Measurements from ENCODE around the gene DHRS2. TPM values are rescaled to one million over a fixed set of nuclear protein-coding genes. Genes with fewer than 3 reads are reported as not detected.

The DHRS2 gene
- total RNA-seq, 4 donors from 2014 or later: 0.63 to 0.66 TPM; not detected in 2

DNA sequence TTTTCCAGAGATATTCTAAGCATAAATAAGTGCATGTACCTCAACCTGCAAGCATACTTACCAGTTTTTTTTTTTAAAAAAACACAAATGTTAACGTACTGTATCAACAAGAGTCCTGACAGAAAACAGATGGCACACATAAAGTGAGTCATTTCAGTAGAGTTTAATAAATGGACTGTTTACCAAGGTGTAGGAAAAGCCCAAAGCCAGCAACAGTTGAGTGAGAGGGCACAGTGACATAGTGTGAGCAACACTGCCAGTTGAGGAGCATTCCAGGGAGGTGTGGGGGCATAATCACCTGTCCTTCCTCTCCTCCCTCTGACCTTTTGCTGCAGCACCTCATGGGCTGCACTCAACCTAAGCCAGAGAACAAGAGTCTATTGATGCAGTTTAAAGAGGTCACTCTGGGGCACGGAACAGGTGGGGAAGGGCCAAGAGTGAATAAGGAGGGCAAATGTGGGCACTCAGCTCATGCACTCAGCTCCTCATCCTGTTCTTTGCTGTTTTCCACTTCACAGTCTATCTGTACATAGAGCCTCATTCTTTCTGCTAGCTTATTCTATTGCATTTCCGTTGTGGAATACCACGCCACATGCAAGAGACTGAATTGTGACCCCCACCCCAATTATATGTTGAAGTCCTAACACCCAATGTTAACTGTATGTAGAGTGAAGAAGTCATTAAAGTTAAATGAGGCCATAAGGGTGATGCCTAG, 29.3 kb downstream of the DHRS2 start:
- no peak for TF ChIP-seq POLR2A (IDR thresholded peaks at IDR 0.05; ENCODE audit: low read depth)
- Histone ChIP-seq H3K27me3 (peaks cover 0 to 4% (median 0%) of the 10 kb centered on the region in 4 donors), H3K4me3 (no peak overlapping the region), H3K27ac (replicated peaks in 1 of 4) (no peak overlapping the region), H3K4me1 (no peaks in the 10 kb centered on the region), H3K36me3 (no peaks in the 10 kb centered on the region), H3K9me3 (no peaks in the 10 kb centered on the region)
- DNase-seq (ENCODE audit: extremely low spot score): no peak
- intact Hi-C loops (cut with DNase I): no loop called here
- WGBS: 31% methylated on average over 4 of the region's 4 CpGs

- Histone ChIP-seq H3K4me3 (no peak overlapping the region), H3K27me3 (peaks cover 0 to 4% (median 0%) of the 10 kb centered on the region in 4 donors), H3K36me3 (no peaks in the 10 kb centered on the region), H3K27ac (replicated peaks in 1 of 4) (no peak overlapping the region), H3K4me1 (no peaks in the 10 kb centered on the region), H3K9me3 (no peaks in the 10 kb centered on the region)
- no peak for DNase-seq (ENCODE audit: extremely low spot score)
- TF ChIP-seq CTCF (IDR thresholded peaks at IDR 0.05): no peak
- no peak for TF ChIP-seq POLR2A (IDR thresholded peaks at IDR 0.05; ENCODE audit: low read depth)
- no peak for TF ChIP-seq EP300 (IDR thresholded peaks at IDR 0.05)
- TF ChIP-seq POLR2AphosphoS5 (IDR thresholded peaks at IDR 0.05): no peak
- intact Hi-C loops (cut with DNase I): no loop called here
- WGBS: 85% methylated on average over 3 of the region's 3 CpGs
Observed at GRCh38 chr14:23667134-23667533, 31.0 kb downstream of the DHRS2 start.

DNA sequence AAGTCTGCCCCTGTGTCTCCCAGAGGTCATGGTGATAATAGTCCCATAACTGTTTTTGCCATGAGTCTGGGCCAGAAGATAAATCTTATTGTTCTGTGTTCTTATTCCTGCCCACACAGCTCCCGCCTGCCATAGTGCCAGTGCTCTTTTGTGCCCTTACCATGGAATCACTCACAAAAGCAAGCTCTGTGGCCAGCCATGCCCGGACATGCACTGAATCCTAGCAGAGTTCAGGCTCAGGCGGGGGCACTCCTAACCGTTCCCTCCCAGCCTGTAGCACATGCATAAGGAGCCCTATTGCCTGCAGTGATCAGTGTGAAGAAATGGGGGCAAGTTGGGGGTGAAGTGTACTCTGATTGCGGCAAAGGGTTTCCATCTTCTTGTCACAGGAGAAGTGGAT, 33.3 kb downstream of the DHRS2 start:
- intact Hi-C loops (cut with DNase I): no loop called here
- H3K4me1 ChIP-seq: no peaks in the 10 kb centered on the region
- H3K4me3 ChIP-seq: no peak overlapping the region
- 90% methylated on average over 2 of the region's 5 CpGs for WGBS
- H3K36me3 ChIP-seq: no peaks in the 10 kb centered on the region
- no peak overlapping the region for H3K27ac ChIP-seq (replicated peaks in 1 of 4)
- H3K9me3 ChIP-seq: no peaks in the 10 kb centered on the region
- H3K27me3 ChIP-seq: peaks cover 0 to 4% (median 0%) of the 10 kb centered on the region in 4 donors
- no peak for TF ChIP-seq CTCF (IDR thresholded peaks at IDR 0.05)
- no peak for TF ChIP-seq EP300 (IDR thresholded peaks at IDR 0.05)
- TF ChIP-seq POLR2A (IDR thresholded peaks at IDR 0.05; ENCODE audit: low read depth): no peak
- no peak for TF ChIP-seq POLR2AphosphoS5 (IDR thresholded peaks at IDR 0.05)
- no peak for DNase-seq (ENCODE audit: extremely low spot score)

GRCh38 chr14:23670481-23670880, 34.3 kb downstream of the DHRS2 start:
- Histone ChIP-seq H3K27me3 (peaks cover 0 to 4% (median 0%) of the 10 kb centered on the region in 4 donors), H3K4me1 (no peaks in the 10 kb centered on the region)

DNA sequence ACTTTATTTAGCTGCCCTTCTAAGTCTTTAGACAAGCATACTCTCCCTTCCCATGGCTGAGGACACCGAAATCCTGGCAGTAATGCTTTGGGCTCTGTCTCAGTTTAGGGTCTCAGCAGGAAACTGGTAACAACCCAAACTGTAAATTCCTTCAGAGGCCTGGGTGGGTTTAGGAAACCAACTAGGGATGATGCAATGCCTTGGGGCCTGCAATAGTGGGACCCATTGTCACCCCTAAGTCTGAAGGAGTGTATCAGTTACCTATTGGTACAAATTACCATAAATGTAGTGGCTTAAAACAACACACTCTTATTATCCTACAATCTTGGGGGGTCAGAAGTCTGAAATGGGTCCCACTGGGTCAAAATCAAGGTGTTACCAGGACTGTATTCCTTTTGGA, 36.0 kb downstream of the DHRS2 start:
- no peaks in the 10 kb centered on the region for H3K36me3 ChIP-seq
- peaks cover 0 to 4% (median 0%) of the 10 kb centered on the region in 4 donors for H3K27me3 ChIP-seq
- no peak overlapping the region for H3K4me3 ChIP-seq
- intact Hi-C loops (cut with DNase I): no loop called here
- H3K9me3 ChIP-seq: no peaks in the 10 kb centered on the region
- TF ChIP-seq POLR2AphosphoS5 (IDR thresholded peaks at IDR 0.05) (no peak), POLR2A (IDR thresholded peaks at IDR 0.05; ENCODE audit: low read depth) (no peak), EP300 (IDR thresholded peaks at IDR 0.05) (no peak), CTCF (IDR thresholded peaks at IDR 0.05) (no peak)
- H3K4me1 ChIP-seq: no peaks in the 10 kb centered on the region
- no peak for DNase-seq (ENCODE audit: extremely low spot score)
- H3K27ac ChIP-seq (replicated peaks in 1 of 4): no peak overlapping the region
- 79% methylated on average over 1 of the region's 1 CpG for WGBS

More at GRCh38 chr14:23670481-23670880, 34.3 kb downstream of the DHRS2 start:
- Histone ChIP-seq H3K27ac (replicated peaks in 1 of 4) (no peak overlapping the region), H3K36me3 (no peaks in the 10 kb centered on the region), H3K4me3 (no peak overlapping the region), H3K9me3 (no peaks in the 10 kb centered on the region)
- no peak for DNase-seq (ENCODE audit: extremely low spot score)
- WGBS: 89% methylated on average over 3 of the region's 3 CpGs
- no peak for TF ChIP-seq CTCF (IDR thresholded peaks at IDR 0.05)
- TF ChIP-seq POLR2A (IDR thresholded peaks at IDR 0.05; ENCODE audit: low read depth): no peak
- TF ChIP-seq POLR2AphosphoS5 (IDR thresholded peaks at IDR 0.05): no peak
- TF ChIP-seq EP300 (IDR thresholded peaks at IDR 0.05): no peak
- intact Hi-C loops (cut with DNase I): no loop called here
